IPS-NIHi7 (cell line): ENCODE results near the gene KCNN3.

Source experiments
- DNase-seq: peaks from one replicate; pipeline ENCODE4 v3.0.0; 2012; ENCODE audit warnings: mixed read lengths; ENCODE audit errors: extremely low spot score

KCNN3 gene

DNA sequence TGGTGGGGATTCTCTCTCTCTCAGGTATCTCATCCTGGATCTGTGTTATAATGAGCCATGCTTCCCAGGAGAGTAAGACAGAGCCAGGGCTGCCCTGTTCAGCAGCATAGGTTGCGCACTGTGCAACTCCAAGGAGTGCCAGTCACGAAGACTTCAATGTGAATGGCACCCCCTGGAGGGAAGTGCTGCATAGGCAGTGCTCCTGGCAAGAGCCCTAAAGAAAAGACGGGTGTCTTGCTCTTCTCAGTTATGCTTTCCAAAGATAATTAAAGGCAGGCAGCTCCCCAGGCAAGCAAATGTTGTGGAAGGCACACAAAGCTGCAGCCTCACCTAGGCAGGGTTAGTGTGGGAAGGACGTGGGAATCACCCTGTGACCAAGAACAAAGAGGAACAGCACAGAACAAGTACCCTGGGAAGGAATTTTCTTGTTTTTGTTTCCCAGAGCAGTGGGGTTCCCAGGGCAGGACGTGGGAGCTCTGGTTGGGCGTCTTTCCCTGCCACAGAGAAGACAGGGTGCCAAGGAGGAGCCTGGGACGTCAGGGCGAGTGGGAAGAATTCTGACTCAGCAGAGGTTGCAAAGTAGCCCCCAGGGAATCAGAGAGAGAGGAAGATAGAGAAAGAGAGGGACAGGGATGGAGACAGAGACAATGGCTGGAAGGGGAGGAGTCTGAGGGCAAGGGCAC lies 120.9 kb downstream of the KCNN3 start:
- DNase-seq: no peak

GRCh38 chr1:154748405-154748775 lies 121.7 kb downstream of the KCNN3 start:
- no peak for DNase-seq

- DNase-seq: no peak
Observed at GRCh38 chr1:154747740-154748404, 122.2 kb downstream of the KCNN3 start.

DNA sequence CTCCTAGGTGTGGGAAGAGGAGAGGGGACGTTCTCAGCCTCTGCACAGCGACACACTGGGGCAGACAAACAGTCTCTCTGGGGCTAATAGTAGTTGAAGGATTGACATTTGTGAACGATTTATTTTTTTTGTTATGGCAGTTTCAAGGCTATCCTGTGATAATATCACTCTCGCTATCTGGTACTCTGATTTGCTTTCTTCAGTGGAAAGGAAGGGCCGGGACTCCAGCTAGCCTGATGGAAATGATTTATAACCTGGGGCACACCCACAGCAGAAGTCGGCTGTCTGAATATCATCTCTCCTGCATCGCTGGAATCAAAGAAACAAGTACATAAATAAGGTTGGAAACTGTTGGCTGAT lies 122.7 kb downstream of the KCNN3 start:
- DNase-seq: no peak

- no peak for DNase-seq
Observed at GRCh38 chr1:154746622-154747299, 123.3 kb downstream of the KCNN3 start.

GRCh38 chr1:154745750-154746425 lies 124.2 kb downstream of the KCNN3 start:
- DNase-seq: no peak

- no peak for DNase-seq
Observed at GRCh38 chr1:154745286-154745731, 124.8 kb downstream of the KCNN3 start.

DNA sequence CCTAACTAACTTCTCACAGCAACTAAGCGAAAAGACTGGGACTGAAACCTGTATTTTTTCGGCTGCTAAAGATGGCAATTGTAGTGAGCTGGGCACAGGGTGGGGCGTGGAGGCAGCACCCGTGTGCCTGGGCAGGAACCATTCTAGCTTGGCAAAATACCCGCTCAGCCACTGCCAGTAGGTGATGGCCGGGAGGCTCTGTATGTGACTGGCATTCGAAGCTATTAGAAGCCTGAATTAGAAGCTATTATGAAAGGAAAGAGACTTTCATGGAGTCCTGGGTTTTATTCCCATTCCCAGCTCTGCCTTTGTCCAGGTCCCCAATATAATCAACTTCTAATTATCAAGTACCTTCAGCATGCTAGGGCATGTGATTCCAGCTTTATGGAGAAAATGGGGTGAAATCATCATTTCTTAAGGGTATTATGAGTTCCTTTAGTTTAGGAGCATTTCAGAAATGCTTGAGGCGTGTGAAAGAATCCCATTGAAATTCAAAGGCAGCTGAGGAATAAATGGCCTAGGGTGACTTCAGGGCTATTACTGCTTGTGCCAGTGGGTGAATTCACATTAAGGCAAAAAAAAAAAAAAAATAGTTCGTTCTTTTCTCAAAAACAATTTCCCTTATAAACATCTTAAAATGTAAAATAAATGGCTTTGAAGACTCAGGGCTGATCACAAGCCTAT lies 125.6 kb downstream of the KCNN3 start:
- no peak for DNase-seq

DNA sequence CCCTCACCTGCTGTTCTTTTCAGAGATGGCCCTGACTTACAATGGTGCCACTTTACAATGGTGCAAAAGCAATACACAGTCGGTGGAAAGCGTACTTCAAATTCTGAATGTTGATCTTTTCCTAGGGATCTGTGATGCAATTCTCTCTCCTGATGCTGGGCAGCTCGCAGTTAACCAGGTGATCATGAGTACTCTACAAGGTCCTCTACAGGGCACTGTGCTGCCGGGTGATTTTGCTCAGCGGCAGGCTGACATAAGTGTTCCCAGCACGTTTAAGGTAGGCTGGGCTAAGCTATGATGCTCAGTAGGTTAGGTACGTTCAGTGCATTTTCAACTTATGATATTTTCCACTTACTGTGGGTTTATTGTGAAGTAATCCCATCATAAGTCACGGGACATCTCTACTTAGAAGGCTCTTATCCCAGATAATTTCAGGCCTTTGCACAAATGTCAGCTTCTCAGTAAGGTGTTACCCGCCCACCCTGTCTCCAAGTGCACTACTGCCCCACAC lies 126.5 kb downstream of the KCNN3 start:
- DNase-seq: no peak

GRCh38 chr1:154742606-154743005 lies 127.5 kb downstream of the KCNN3 start:
- DNase-seq: no peak

GRCh38 chr1:154741741-154742495 lies 128.2 kb downstream of the KCNN3 start:
- peak; percentile 88 for DNase-seq

GRCh38 chr1:154741327-154741726 lies 128.8 kb downstream of the KCNN3 start:
- DNase-seq: no peak

DNA sequence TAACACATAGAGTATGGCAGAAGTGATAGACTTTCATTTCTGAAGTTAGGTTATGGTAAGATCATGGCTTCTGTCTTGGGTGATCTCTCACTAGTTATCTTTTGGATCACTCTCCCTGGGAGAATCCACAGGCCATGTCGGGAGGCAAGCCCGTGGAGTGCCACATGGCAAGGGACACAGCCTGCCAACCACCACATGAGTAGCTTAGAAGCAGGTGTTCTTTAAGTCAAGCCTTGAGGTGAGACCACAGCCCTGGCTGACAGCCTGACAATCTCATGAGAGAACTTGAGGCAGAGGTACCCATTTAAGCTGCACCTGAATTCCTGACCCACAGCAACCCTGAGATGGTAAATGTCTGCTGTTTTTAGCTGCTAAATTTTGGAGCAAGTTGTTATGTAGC lies 130.4 kb downstream of the KCNN3 start:
- no peak for DNase-seq

GRCh38 chr1:154736841-154737240 lies 133.2 kb downstream of the KCNN3 start:
- DNase-seq: no peak

- DNase-seq: no peak
Observed at GRCh38 chr1:154735804-154736168, 134.3 kb downstream of the KCNN3 start.

DNA sequence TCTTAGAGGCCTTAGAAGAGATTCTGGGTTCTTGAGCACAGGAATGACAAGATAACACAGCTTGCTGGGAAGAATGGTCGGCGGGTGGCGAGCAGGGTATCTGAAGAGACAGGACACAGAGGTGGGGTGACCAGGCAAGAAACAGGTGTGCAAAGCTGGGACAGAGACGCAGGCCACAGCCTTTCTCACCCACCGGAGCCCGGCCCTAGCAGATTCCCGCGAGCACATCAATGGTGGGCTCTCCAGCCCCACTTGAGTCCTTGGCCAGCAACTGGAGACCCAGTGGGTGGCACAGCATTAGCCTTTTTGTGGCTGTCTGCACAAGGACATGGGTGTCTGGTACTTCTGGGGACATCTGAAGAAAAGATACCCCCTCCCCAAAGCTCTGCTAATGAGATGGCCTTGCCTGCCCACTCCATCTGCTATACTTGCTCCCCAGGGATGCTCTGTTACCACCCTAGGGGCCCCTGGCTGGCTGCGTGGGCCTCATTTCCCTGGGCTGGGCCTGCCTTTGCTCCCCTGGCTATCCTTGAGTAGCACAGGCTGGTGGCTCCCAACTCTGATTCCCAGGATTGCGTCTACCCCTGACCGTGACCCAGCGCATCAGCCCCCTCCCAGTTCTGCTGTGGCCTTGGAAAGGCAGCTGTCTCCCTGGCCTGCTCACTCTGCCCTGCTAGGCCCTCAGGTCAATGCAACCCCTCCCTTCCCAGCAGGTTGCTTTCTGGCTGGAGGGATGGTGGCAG lies 134.8 kb downstream of the KCNN3 start:
- no peak for DNase-seq

GRCh38 chr1:154733621-154734020 lies 136.5 kb downstream of the KCNN3 start:
- no peak for DNase-seq

- no peak for DNase-seq
Observed at GRCh38 chr1:154730986-154731489, 139.0 kb downstream of the KCNN3 start.

GRCh38 chr1:154730259-154730658 lies 139.8 kb downstream of the KCNN3 start:
- DNase-seq: peak; percentile 64

DNA sequence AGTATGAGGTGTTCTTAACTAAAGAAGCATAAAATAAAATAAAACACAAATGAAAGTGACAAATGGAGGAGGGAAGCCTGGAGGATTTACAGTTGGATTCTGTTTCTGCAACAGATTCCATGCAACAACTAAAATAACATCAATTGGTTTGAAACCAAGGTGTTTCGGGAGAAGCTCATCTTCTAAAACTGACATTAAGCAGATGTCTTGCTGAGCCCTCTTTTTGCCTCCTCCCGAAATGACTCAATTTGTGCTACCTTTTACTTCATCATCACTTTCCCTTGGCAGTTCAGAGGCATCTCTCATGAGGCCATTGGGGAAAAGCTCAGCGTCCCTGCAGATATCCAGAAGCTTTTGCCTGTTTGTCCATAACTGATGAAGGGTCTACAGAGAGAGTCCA lies 140.5 kb downstream of the KCNN3 start:
- no peak for DNase-seq
